HUES6 (cell line): ENCODE data around the gene TRUB1.

Experiments used
- H3K27ac ChIP-seq: 2 replicates; pipeline ENCODE4 v1.7.0; 2013; ENCODE audit warnings: low read depth, mild to moderate bottlenecking, low read length, inconsistent platforms
- H3K27me3 ChIP-seq: 2 replicates; pipeline ENCODE4 v1.6.1; 2013; ENCODE audit warnings: low read length; ENCODE audit not compliant: control insufficient read depth, insufficient read depth
- H3K36me3 ChIP-seq: 2 replicates; pipeline ENCODE4 v1.6.1; 2013; ENCODE audit warnings: low read length; ENCODE audit not compliant: control insufficient read depth, insufficient read depth
- H3K4me1 ChIP-seq: 2 replicates; pipeline ENCODE4 v1.6.1; 2013; ENCODE audit warnings: low read length; ENCODE audit not compliant: control insufficient read depth, insufficient read depth
- H3K4me3 ChIP-seq: 2 replicates; pipeline ENCODE4 v1.5.1; 2013; ENCODE audit warnings: low read depth, low read length
- H3K9ac ChIP-seq: one replicate; pipeline ENCODE4 v1.6.1; 2013; ENCODE audit warnings: mild to moderate bottlenecking, low read length
- H3K9me3 ChIP-seq: 2 replicates; pipeline ENCODE4 v1.6.1; 2013; ENCODE audit warnings: low read depth, low read length; ENCODE audit not compliant: control insufficient read depth, insufficient read depth

TRUB1 gene

DNA sequence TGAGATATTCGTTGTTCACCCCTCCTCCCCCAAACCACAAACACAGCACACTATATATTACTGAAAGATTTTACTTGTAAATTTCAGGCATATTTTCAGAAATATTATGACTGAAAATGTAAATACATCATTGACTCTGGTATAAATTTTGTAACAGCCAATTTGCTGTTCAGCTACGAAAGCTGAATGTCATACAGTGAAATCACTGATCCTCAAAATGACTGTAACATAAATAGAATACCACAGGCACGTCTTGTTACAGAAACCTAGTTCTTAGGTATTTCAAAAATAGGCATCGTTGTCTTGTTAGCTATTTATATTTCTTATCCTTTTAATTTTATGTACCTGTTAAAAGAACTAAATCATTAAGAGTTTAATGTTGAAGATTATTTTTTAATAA, 15.1 kb downstream of the TRUB1 start:
- no peak overlapping the region for H3K9ac ChIP-seq
- no peaks in the 10 kb centered on the region for H3K27me3 ChIP-seq
- no peak overlapping the region for H3K4me3 ChIP-seq
- H3K9me3 ChIP-seq: no peaks in the 10 kb centered on the region
- no peak overlapping the region for H3K27ac ChIP-seq
- no peaks in the 10 kb centered on the region for H3K4me1 ChIP-seq
- H3K36me3 ChIP-seq: peaks cover 31% of the 10 kb centered on the region

DNA sequence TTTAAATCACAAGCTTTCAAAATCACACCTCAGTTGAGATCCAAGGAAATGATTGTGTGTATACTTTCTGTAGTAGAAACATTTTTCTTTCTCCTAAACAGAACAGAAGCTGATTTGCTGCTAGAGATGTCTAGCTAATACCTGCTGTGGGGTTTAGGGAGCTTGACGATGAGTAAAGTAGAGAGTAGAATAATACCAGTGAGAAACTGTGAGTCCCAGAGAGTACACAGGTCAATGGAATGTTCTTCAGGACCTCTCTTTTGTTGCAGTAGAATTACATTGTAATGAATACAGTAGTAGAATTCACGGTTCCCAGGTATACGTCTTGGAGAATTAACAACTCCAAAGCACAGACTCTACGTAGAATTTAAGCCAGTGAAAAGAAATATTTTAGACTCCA, 18.0 kb downstream of the TRUB1 start:
- Histone ChIP-seq H3K4me3 (no peak overlapping the region), H3K36me3 (peaks cover 36% of the 10 kb centered on the region)

DNA sequence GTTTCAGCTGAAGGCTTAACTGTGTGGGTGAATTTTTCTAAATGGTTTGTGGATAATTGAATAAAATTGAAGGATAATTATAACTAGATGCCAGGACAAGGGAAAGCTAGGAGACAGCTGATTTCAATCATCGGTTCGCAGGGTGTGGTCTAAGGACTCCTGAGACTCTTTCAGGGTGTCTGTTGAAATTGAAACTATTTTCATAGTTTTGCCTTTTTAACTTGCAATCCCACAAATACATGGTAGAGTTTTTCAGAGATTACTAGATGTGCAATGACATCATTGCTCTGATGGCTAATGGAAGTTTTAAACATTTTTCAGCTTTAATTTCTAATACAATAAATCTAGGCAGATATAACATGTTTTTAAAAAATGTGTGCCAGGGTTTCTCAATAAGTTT, 18.5 kb downstream of the TRUB1 start:
- H3K4me3 ChIP-seq: no peak overlapping the region
- H3K27me3 ChIP-seq: no peaks in the 10 kb centered on the region
- no peaks in the 10 kb centered on the region for H3K4me1 ChIP-seq
- no peak overlapping the region for H3K27ac ChIP-seq
- peaks cover 40% of the 10 kb centered on the region for H3K36me3 ChIP-seq
- no peak overlapping the region for H3K9ac ChIP-seq
- no peaks in the 10 kb centered on the region for H3K9me3 ChIP-seq

More for the DNA sequence above, 18.0 kb downstream of the TRUB1 start:
- Histone ChIP-seq H3K4me1 (no peaks in the 10 kb centered on the region), H3K9me3 (no peaks in the 10 kb centered on the region), H3K27ac (no peak overlapping the region), H3K9ac (no peak overlapping the region), H3K27me3 (no peaks in the 10 kb centered on the region)

DNA sequence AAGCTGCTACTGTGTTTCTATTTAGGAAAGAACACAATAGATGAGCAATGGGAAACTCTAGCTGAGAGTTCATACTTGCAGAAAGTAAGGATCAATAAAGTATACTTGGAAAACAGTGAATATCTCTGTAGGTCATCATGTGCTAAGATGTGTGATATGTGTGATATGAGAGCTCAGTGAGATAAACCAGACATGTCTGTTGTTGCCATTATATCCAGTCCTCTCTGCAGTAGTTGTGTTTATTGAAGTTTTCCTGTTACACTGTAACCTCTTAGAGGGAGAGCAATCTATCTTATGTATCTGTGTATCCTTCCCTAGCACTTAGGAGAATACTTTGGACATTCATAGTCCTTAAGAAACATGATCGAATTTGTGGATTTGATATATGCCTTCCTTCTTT, 19.1 kb downstream of the TRUB1 start:
- no peak overlapping the region for H3K27ac ChIP-seq
- no peaks in the 10 kb centered on the region for H3K27me3 ChIP-seq
- no peak overlapping the region for H3K4me3 ChIP-seq
- no peaks in the 10 kb centered on the region for H3K9me3 ChIP-seq
- H3K4me1 ChIP-seq: no peaks in the 10 kb centered on the region
- H3K9ac ChIP-seq: no peak overlapping the region
- peaks cover 42% of the 10 kb centered on the region for H3K36me3 ChIP-seq

DNA sequence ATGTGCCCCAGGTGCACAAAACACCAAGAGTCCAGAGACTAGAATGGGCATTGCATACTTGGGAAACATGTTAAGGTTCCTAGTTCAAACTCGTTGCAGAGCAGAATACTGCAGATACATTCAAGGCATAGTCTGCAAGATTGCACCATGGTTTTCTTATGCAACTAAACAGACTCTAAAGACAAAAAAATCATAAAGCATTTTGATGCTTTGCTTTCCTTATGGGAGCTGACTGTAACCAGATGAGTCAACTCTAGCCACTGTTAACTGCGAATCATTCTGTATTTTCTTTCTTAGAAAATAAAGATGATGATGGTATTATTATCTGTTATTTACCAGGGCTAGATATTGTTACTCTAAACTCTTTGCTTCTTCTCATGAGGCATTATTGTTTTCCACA, 19.7 kb downstream of the TRUB1 start:
- H3K27me3 ChIP-seq: no peaks in the 10 kb centered on the region
- H3K9me3 ChIP-seq: no peaks in the 10 kb centered on the region
- no peak overlapping the region for H3K9ac ChIP-seq
- no peak overlapping the region for H3K27ac ChIP-seq
- no peak overlapping the region for H3K4me3 ChIP-seq
- peaks cover 44% of the 10 kb centered on the region for H3K36me3 ChIP-seq
- no peaks in the 10 kb centered on the region for H3K4me1 ChIP-seq

DNA sequence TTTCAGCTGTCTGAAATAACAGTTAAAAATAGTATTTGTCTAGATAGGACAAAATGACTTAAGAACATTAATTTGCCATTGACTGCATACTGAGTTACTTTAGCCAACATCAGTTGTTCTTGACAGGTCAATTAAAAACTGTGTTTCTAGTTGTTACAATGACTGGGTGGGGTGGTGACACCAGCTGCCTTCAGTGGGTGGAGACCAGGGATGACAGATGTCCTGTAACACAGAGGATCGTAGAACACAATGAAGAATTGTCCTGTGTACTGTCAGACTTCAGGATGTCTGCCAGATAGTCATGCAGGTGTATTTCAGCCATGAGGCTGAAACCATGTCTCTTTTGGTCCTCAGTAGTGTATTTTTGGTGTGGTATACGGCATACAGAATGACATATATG, 24.4 kb downstream of the TRUB1 start:
- Histone ChIP-seq H3K4me1 (no peaks in the 10 kb centered on the region; the same call in 1 of the 2 replicates), H3K36me3 (peaks cover 38% of the 10 kb centered on the region), H3K27ac (no peak overlapping the region), H3K9me3 (no peaks in the 10 kb centered on the region), H3K27me3 (no peaks in the 10 kb centered on the region), H3K4me3 (no peak overlapping the region), H3K9ac (no peak overlapping the region)

DNA sequence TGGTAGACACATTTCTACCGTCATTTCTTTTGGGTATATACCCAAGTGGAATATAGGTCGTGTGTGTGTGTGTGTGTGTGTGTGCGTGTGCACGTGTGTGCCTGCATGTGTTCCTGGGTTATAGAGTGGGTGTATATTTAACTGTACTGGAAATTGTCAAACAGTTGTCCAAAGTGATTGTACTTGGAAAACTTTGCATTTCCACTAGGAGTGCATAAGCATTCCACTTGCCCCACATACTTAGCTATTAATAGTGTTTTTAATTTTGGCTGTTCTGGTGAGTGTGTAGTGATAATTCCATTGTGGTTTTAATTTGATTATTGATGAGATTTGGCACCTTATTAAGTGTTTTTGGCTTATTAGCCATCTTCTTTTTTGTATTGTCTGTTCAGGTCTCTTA, 25.9 kb downstream of the TRUB1 start:
- H3K9ac ChIP-seq: no peak overlapping the region
- H3K4me1 ChIP-seq: no peaks in the 10 kb centered on the region; the same call in 1 of the 2 replicates
- H3K27me3 ChIP-seq: no peaks in the 10 kb centered on the region
- peaks cover 37% of the 10 kb centered on the region for H3K36me3 ChIP-seq
- no peak overlapping the region for H3K4me3 ChIP-seq
- no peaks in the 10 kb centered on the region for H3K9me3 ChIP-seq
- H3K27ac ChIP-seq: no peak overlapping the region

DNA sequence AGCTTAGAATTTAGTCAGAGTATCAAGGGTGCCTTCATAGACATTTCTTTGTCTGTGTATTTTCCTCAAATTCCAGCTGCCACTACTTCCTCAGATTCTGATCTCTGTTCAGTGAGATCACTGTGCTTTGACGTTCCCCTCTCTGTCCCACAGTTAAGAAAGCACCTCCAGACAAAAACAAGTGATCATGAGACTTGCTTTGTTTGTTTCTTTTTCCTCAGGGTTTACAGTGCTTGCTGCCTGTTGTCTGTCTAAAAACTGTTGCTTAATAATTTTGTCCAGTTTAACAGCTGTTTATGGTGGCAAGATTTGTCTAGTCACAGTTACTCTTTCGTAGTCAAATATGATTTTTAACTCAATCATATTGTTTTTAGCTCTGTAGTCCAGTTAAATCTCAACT, 29.1 kb downstream of the TRUB1 start:
- peaks cover 17% of the 10 kb centered on the region for H3K4me1 ChIP-seq
- H3K9ac ChIP-seq: no peak overlapping the region
- no peak overlapping the region for H3K4me3 ChIP-seq
- 0 out of 2 replicates have a peak overlapping the region, but pooled peaks have one; percentile 1 for H3K27ac ChIP-seq
- H3K27me3 ChIP-seq: no peaks in the 10 kb centered on the region
- peaks cover 17% of the 10 kb centered on the region for H3K36me3 ChIP-seq
- no peaks in the 10 kb centered on the region for H3K9me3 ChIP-seq

DNA sequence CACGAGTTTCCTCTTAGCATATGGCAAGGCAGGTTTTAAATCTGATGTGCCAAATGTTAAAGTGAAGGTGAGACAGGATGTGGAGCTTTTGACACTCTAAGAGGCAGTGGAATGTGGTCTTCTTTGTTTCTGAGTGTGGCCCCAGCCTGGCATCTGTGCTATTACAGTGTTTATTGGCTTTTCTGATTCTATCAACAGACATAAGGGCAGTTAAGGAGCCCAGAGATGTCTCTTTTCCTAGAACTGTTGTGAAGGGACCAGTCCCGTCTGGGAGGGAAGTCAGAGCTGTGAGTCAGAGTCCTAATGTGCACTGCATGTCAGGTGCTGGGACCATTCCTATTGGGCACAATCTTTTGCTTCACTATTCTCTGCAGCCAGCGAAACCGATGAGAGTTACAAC, 32.5 kb downstream of the TRUB1 start:
- H3K4me3 ChIP-seq: no peak overlapping the region
- H3K9ac ChIP-seq: no peak overlapping the region
- H3K27me3 ChIP-seq: no peaks in the 10 kb centered on the region
- no peaks in the 10 kb centered on the region for H3K9me3 ChIP-seq
- peaks cover 16% of the 10 kb centered on the region; the same call in 1 of the 2 replicates for H3K36me3 ChIP-seq
- H3K4me1 ChIP-seq: peaks cover 17% of the 10 kb centered on the region
- H3K27ac ChIP-seq: no peak overlapping the region; the same call in 1 of the 2 replicates

DNA sequence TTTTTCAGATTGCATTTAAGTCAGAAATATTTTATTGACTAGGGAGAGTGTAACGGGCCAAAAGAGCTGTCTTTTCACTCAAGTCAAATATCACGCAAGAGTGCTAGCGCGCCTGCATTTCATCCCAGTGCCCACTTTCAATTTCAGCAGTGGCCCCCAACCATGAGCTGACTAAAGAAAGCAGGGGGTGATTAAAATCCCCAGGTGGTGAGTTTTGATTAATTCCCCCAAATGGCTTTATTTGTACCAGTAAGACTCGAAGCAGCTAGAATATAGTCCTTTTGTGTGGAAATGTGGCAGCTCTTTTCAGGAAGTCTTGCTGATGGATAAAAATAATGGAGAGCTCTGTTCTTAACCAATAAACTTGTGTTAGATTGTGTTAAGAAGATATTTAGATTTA, 35.3 kb downstream of the TRUB1 start:
- H3K27ac ChIP-seq: 0 out of 2 replicates have a peak overlapping the region, but pooled peaks have one; percentile 20
- H3K27me3 ChIP-seq: no peaks in the 10 kb centered on the region
- H3K9ac ChIP-seq: no peak overlapping the region
- no peak overlapping the region for H3K4me3 ChIP-seq
- peaks cover 16% of the 10 kb centered on the region for H3K36me3 ChIP-seq
- peaks cover 17% of the 10 kb centered on the region for H3K4me1 ChIP-seq
- no peaks in the 10 kb centered on the region for H3K9me3 ChIP-seq

DNA sequence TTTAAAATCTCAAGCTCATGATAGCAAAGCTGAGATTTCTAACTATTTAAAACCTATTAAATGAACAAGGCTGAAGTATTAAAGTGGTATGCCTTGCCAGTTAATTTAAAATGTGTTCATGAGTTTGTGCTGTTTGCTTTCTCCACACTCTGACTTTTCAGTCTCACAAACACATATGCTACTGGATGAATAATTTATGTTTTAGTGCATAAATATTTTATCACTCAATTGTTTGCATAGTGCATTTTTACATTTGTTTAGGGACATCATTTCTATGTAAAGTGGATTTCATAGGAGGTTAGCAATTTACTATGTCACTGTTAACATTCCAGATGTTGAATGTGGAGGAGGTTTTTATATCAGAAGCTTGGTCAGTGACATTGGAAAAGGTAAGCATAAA, 36.0 kb downstream of the TRUB1 start:
- H3K4me3 ChIP-seq: no peak overlapping the region
- peaks cover 16% of the 10 kb centered on the region for H3K36me3 ChIP-seq
- no peaks in the 10 kb centered on the region for H3K27me3 ChIP-seq
- peaks cover 17% of the 10 kb centered on the region for H3K4me1 ChIP-seq
- no peak overlapping the region for H3K27ac ChIP-seq
- no peak overlapping the region for H3K9ac ChIP-seq
- H3K9me3 ChIP-seq: no peaks in the 10 kb centered on the region

DNA sequence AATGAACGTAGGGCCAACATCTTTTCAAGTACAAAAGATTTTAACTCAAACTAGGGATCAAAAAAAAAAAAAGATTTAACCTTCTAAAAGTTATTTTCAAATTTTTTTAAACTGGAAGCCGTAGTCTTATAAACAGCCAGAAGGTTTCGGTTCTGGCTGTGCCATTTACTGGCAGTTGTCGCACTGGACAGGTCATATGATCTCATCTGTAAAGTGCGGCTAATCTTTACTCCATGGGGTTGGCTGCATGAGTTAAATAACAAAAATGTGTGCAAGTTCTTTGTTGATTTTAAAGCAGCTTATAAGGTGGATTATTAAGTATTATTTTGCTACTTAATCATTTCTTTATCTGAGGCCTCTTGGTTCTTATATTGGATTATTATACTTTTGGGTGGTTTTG, 36.6 kb downstream of the TRUB1 start:
- Histone ChIP-seq H3K27me3 (no peaks in the 10 kb centered on the region), H3K4me3 (no peak overlapping the region), H3K27ac (no peak overlapping the region)

More for the DNA sequence above, 36.6 kb downstream of the TRUB1 start:
- Histone ChIP-seq H3K36me3 (peaks cover 16% of the 10 kb centered on the region), H3K4me1 (peaks cover 13% of the 10 kb centered on the region), H3K9me3 (no peaks in the 10 kb centered on the region), H3K9ac (no peak overlapping the region)
